Astrocyte (in vitro differentiated cells and primary cell): Measurements from ENCODE around the gene KCNE5. TPM values are rescaled to one million over a fixed set of nuclear protein-coding genes. Genes with fewer than 3 reads are reported as not detected.
A peak's percentile ranks its signal among the peaks of the same experiment; 100 is the strongest.
"Not testable (repeated sequence)": the region's sequence is repeated elsewhere in the genome, so short reads cannot be mapped to it uniquely, and the experiment has no call there.

Experiments used
- DNase-seq: peaks from one replicate; pipeline ENCODE4 v3.0.0-alpha.2; 2010; ENCODE audit warnings: low read depth
- FAIRE-seq: peaks from 2 replicates; lab custom pipeline; 2011; peaks lifted over from hg19 to GRCh38; lab: Jason Lieb, UNC
- H2AFZ ChIP-seq: 2 replicates; pipeline ENCODE4 v1.6.0; 2012; ENCODE audit warnings: low read depth, low read length, inconsistent platforms
- H3K27ac ChIP-seq: 2 replicates; pipeline ENCODE4 v1.5.1; 2011; ENCODE audit warnings: low read depth, low read length, inconsistent platforms
- H3K27me3 ChIP-seq: 2 replicates; pipeline ENCODE4 v1.6.0; 2011; ENCODE audit warnings: low read length, inconsistent platforms; ENCODE audit not compliant: insufficient read depth
- H3K36me3 ChIP-seq: 2 replicates; pipeline ENCODE4 v1.5.1; 2011; ENCODE audit warnings: low read length, inconsistent platforms; ENCODE audit not compliant: insufficient read depth
- H3K4me1 ChIP-seq: 2 replicates; pipeline ENCODE4 v1.5.1; 2011; ENCODE audit warnings: low read length, inconsistent platforms; ENCODE audit not compliant: insufficient read depth
- H3K4me2 ChIP-seq: 2 replicates; pipeline ENCODE4 v1.6.0; 2012; ENCODE audit warnings: low read length, inconsistent platforms
- H3K4me3 ChIP-seq: 2 replicates; pipeline ENCODE4 v1.5.1; 2011; ENCODE audit warnings: low read depth, mild to moderate bottlenecking, low read length, inconsistent platforms; ENCODE audit not compliant: insufficient read depth
- H3K79me2 ChIP-seq: 2 replicates; pipeline ENCODE4 v1.6.0; 2012; ENCODE audit warnings: mild to moderate bottlenecking, low read length, inconsistent platforms; ENCODE audit not compliant: insufficient read depth
- H3K9ac ChIP-seq: 2 replicates; pipeline ENCODE4 v1.6.0; 2012; ENCODE audit warnings: mild to moderate bottlenecking, low read length, inconsistent platforms
- H3K9me3 ChIP-seq: 2 replicates; pipeline ENCODE4 v1.5.1; 2012; ENCODE audit warnings: low read depth, mild to moderate bottlenecking, low read length, inconsistent platforms; ENCODE audit not compliant: insufficient read depth
- H4K20me1 ChIP-seq: 2 replicates; pipeline ENCODE4 v1.6.0; 2012; ENCODE audit warnings: low read length, inconsistent platforms; ENCODE audit not compliant: insufficient read depth
- H3K27ac Mint-ChIP-seq: one replicate; pipeline ENCODE4 v1.8.0; 2021; ENCODE audit warnings: mild to moderate bottlenecking, mixed read lengths; ENCODE audit not compliant: unreplicated experiment
- H3K27me3 Mint-ChIP-seq: one replicate; pipeline ENCODE4 v1.8.0; 2021; ENCODE audit warnings: low read depth, mixed read lengths; ENCODE audit not compliant: unreplicated experiment
- H3K36me3 Mint-ChIP-seq: one replicate; pipeline ENCODE4 v1.8.0; 2021; ENCODE audit warnings: low read depth, mixed read lengths; ENCODE audit not compliant: unreplicated experiment
- H3K4me1 Mint-ChIP-seq: one replicate; pipeline ENCODE4 v1.8.0; 2021; ENCODE audit warnings: low read depth, mixed read lengths; ENCODE audit not compliant: unreplicated experiment
- H3K4me3 Mint-ChIP-seq: one replicate; pipeline ENCODE4 v1.8.0; 2021; ENCODE audit warnings: mild to moderate bottlenecking, moderate library complexity, mixed read lengths; ENCODE audit not compliant: unreplicated experiment
- H3K9me3 Mint-ChIP-seq: one replicate; pipeline ENCODE4 v1.8.0; 2021; ENCODE audit warnings: mild to moderate bottlenecking, mixed read lengths; ENCODE audit not compliant: unreplicated experiment
- EZH2 ChIP-seq: IDR thresholded peaks from 2 replicates; pipeline ENCODE4 v1.6.1; 2012; ENCODE audit warnings: mild to moderate bottlenecking, low read length, inconsistent platforms; ENCODE audit not compliant: insufficient read depth
- total RNA-seq: library from RNA; stranded (reverse); gene quantifications from 2 replicates; pipeline ENCODE4 v1.2.1, GENCODE V29; 2021
- TF ChIP-seq, protein P1 (sequence below): IDR thresholded peaks from 2 replicates; pipeline ENCODE4 v1.5.1; 2011; ENCODE audit warnings: low read depth, mild to moderate bottlenecking, inconsistent platforms, low read length, moderate library complexity; ENCODE audit not compliant: insufficient read depth

KCNE5 gene
- total RNA-seq, 1 donor from 2014 or later = 1.3 TPM

DNA sequence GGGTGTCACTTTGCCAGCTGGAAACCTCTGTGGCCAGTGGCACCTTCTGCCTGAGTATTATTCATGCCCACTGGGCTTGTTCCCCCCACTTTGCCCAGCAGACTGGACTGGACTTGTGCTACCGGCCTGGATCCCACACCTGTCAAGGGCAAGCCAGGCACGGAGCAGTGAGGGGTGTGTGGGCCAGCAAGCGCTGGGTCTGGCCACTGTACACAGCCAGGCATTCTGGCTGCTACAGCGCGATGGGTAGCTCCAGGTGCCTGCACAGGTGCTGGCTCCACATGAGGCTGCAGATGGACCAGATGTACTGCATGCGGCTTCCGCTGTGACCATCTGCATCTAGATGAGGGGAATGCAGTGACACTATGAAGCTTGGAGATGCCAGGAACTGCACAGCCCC is 39.5 kb downstream of the KCNE5 start:
- Mint-ChIP-seq H3K36me3 (no peaks in the 10 kb centered on the region), H3K9me3 (no peaks in the 10 kb centered on the region), H3K4me3 (no peak overlapping the region), H3K4me1 (no peaks in the 10 kb centered on the region), H3K27me3 (peaks cover under 1% of the 10 kb centered on the region), H3K27ac (no peak overlapping the region)
- Histone ChIP-seq H3K4me2 (no peak overlapping the region), H3K9me3 (no peaks in the 10 kb centered on the region), H4K20me1 (no peaks in the 10 kb centered on the region), H3K4me3 (no peak overlapping the region), H3K4me1 (no peaks in the 10 kb centered on the region), H2AFZ (no peak overlapping the region), H3K27ac (no peak overlapping the region), H3K36me3 (no peaks in the 10 kb centered on the region), H3K79me2 (no peaks in the 10 kb centered on the region), H3K9ac (no peak overlapping the region), H3K27me3 (no peaks in the 10 kb centered on the region)
- DNase-seq (no peak), FAIRE-seq (no peak)
- TF ChIP-seq, protein P1, sequence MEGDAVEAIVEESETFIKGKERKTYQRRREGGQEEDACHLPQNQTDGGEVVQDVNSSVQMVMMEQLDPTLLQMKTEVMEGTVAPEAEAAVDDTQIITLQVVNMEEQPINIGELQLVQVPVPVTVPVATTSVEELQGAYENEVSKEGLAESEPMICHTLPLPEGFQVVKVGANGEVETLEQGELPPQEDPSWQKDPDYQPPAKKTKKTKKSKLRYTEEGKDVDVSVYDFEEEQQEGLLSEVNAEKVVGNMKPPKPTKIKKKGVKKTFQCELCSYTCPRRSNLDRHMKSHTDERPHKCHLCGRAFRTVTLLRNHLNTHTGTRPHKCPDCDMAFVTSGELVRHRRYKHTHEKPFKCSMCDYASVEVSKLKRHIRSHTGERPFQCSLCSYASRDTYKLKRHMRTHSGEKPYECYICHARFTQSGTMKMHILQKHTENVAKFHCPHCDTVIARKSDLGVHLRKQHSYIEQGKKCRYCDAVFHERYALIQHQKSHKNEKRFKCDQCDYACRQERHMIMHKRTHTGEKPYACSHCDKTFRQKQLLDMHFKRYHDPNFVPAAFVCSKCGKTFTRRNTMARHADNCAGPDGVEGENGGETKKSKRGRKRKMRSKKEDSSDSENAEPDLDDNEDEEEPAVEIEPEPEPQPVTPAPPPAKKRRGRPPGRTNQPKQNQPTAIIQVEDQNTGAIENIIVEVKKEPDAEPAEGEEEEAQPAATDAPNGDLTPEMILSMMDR = no peak
- no peak for TF ChIP-seq EZH2

DNA sequence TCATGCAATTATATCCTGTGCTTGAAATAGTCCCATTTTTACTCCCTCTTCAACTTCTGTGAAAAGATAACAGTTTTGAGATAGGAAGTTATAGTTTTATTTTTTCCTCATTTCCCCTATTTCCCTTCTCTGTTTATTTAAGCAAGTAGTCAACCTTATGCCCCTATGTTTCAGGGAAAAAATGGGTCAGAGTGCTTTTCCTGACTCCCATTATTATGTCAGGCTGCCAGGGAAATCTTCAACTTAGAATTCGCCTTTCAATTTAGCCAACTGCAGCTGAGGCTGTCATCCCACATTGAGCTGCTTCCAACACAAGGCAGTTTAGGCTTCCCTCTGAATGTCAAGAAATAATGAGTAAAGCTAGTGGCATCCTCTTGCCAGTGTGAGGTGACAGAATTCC is 46.1 kb downstream of the KCNE5 start:
- FAIRE-seq (peak; percentile 88), DNase-seq (no peak)
- no peak overlapping the region for H3K27ac Mint-ChIP-seq
- H3K4me1 Mint-ChIP-seq = no peaks in the 10 kb centered on the region
- TF ChIP-seq, protein P1 = no peak
- Histone ChIP-seq H3K27me3 (no peaks in the 10 kb centered on the region), H3K4me2 (no peak overlapping the region), H3K4me3 (no peak overlapping the region), H3K27ac (no peak overlapping the region), H3K79me2 (no peaks in the 10 kb centered on the region), H3K9me3 (no peaks in the 10 kb centered on the region), H4K20me1 (no peaks in the 10 kb centered on the region), H3K36me3 (no peaks in the 10 kb centered on the region), H3K9ac (no peak overlapping the region), H2AFZ (no peak overlapping the region), H3K4me1 (no peaks in the 10 kb centered on the region)
- H3K4me3 Mint-ChIP-seq = no peak overlapping the region
- no peaks in the 10 kb centered on the region for H3K36me3 Mint-ChIP-seq
- H3K27me3 Mint-ChIP-seq = no peaks in the 10 kb centered on the region
- no peaks in the 10 kb centered on the region for H3K9me3 Mint-ChIP-seq

DNA sequence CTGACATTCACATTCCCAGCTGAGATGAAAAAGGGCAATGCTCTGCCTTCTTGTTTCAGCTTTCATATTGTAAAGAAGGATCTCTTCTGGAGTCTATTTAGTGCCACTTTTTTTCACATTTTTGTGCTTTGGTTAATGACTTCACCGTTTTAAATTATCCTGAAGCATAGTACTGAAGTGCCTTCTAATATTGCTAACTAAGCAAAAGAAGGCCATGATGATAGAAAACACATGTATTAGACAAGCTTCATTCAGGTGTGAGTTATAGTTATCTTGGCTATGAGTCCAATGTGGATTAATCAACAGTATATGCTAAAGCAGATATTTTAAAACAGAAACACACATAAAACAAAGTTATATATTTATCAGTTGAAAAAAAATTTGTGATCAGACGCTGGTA is 47.9 kb downstream of the KCNE5 start:
- no peaks in the 10 kb centered on the region for H3K27me3 ChIP-seq
- Mint-ChIP-seq H3K36me3 (no peaks in the 10 kb centered on the region), H3K27ac (no peak overlapping the region), H3K9me3 (no peaks in the 10 kb centered on the region), H3K4me1 (no peaks in the 10 kb centered on the region), H3K27me3 (no peaks in the 10 kb centered on the region), H3K4me3 (no peak overlapping the region)
- no peaks in the 10 kb centered on the region for H3K9me3 ChIP-seq
- no peaks in the 10 kb centered on the region for H3K36me3 ChIP-seq
- DNase-seq (no peak), FAIRE-seq (peak; percentile 66)
- no peaks in the 10 kb centered on the region for H3K4me1 ChIP-seq
- TF ChIP-seq, protein P1 = no peak
- no peak for TF ChIP-seq EZH2
- no peak overlapping the region for H3K9ac ChIP-seq
- no peaks in the 10 kb centered on the region for H4K20me1 ChIP-seq
- no peak overlapping the region for H3K4me2 ChIP-seq
- no peak overlapping the region for H3K4me3 ChIP-seq
- no peak overlapping the region for H2AFZ ChIP-seq
- H3K27ac ChIP-seq = no peak overlapping the region
- no peaks in the 10 kb centered on the region for H3K79me2 ChIP-seq

DNA sequence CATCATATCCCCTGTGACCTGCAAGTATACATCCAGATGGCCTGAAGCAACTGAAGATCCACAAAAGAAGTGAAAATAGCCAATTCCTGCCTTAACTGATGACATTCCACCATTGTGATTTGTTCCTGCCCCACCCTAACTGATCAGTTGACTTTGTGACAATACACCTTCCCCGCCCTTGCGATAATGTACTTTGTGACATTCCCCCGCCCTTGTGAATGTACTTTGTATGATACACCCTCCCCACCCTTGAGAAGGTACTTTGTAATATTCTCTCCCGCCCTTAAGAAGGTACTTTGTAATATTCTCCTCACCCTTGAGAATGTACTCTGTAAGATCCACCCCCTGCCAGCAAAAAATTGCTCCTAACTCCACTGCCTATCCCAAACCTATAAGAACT is 48.9 kb downstream of the KCNE5 start:
- H3K27ac Mint-ChIP-seq, H3K4me3 Mint-ChIP-seq, H3K4me1 Mint-ChIP-seq: not testable (repeated sequence)

More for the DNA sequence above, 48.9 kb downstream of the KCNE5 start:
- not testable (repeated sequence) for H3K9ac ChIP-seq, H3K27ac ChIP-seq, H2AFZ ChIP-seq, H3K27me3 ChIP-seq, H3K4me3 ChIP-seq, H3K4me1 ChIP-seq, FAIRE-seq, H3K9me3 ChIP-seq, H4K20me1 ChIP-seq, H3K36me3 Mint-ChIP-seq, H3K27me3 Mint-ChIP-seq, H3K36me3 ChIP-seq, H3K4me2 ChIP-seq, H3K79me2 ChIP-seq, H3K9me3 Mint-ChIP-seq, DNase-seq
